H9 (cell line): ENCODE measurements around the gene MON1A. TPM values are rescaled to one million over a fixed set of nuclear protein-coding genes. Genes with fewer than 3 reads are reported as not detected.

ENCODE experiments used
- DNase-seq: peaks from one replicate; pipeline ENCODE4 v3.0.0-alpha.2; 2017
- H2AFZ ChIP-seq: one replicate; pipeline ENCODE4 v1.6.1; 2013; ENCODE audit warnings: mild to moderate bottlenecking, low read length, control low read depth, moderate library complexity
- H2AK5ac ChIP-seq: 2 replicates; pipeline ENCODE4 v1.6.1; 2013; ENCODE audit warnings: low read length, control low read depth, mixed read lengths; ENCODE audit not compliant: insufficient read length
- H2BK120ac ChIP-seq: one replicate; pipeline ENCODE4 v1.6.1; 2013; ENCODE audit warnings: low read depth, mild to moderate bottlenecking, low read length, control low read depth, inconsistent platforms; ENCODE audit not compliant: poor library complexity, severe bottlenecking
- H2BK12ac ChIP-seq: 2 replicates; pipeline ENCODE4 v1.6.1; 2013; ENCODE audit warnings: low read length, control low read depth, mixed read lengths, low read depth; ENCODE audit not compliant: insufficient read length
- H2BK15ac ChIP-seq: 2 replicates; pipeline ENCODE4 v1.6.1; 2013; ENCODE audit warnings: low read depth, low read length, control low read depth
- H2BK20ac ChIP-seq: one replicate; pipeline ENCODE4 v1.6.1; 2013; ENCODE audit warnings: low read depth, mild to moderate bottlenecking, low read length, control low read depth, inconsistent platforms; ENCODE audit not compliant: poor library complexity, severe bottlenecking
- H2BK5ac ChIP-seq: 2 replicates; pipeline ENCODE4 v1.6.1; 2013; ENCODE audit warnings: low read length, control low read depth, mixed read lengths; ENCODE audit not compliant: insufficient read length
- H3K14ac ChIP-seq: 2 replicates; pipeline ENCODE4 v1.6.1; 2013; ENCODE audit warnings: low read length, control low read depth; ENCODE audit not compliant: insufficient read depth
- H3K18ac ChIP-seq: 2 replicates; pipeline ENCODE4 v1.6.1; 2013; ENCODE audit warnings: low read depth, mild to moderate bottlenecking, mixed read lengths, low read length, control low read depth; ENCODE audit not compliant: insufficient read length
- H3K23ac ChIP-seq: 2 replicates; pipeline ENCODE4 v1.6.1; 2013; ENCODE audit warnings: low read length, control low read depth, mixed read lengths, low read depth; ENCODE audit not compliant: insufficient read length
- H3K23me2 ChIP-seq: 2 replicates; pipeline ENCODE4 v1.6.1; 2013; ENCODE audit warnings: low read depth, mild to moderate bottlenecking, mixed read lengths, low read length, control low read depth; ENCODE audit not compliant: insufficient read length, poor library complexity, severe bottlenecking
- H3K27ac ChIP-seq: 2 replicates; pipeline ENCODE4 v1.5.1; 2013; ENCODE audit warnings: low read length, control low read depth, mixed read lengths, low read depth; ENCODE audit not compliant: insufficient read length
- H3K27me3 ChIP-seq: 2 replicates; pipeline ENCODE4 v1.6.1; 2013; ENCODE audit warnings: low read length, control low read depth, inconsistent platforms; ENCODE audit not compliant: insufficient read depth
- H3K4ac ChIP-seq: 2 replicates; pipeline ENCODE4 v1.6.1; 2013; ENCODE audit warnings: low read depth, mild to moderate bottlenecking, control low read depth, inconsistent platforms, low read length, moderate library complexity
- H3K4me1 ChIP-seq: 2 replicates; pipeline ENCODE4 v1.6.1; 2013; ENCODE audit warnings: low read length, control low read depth, inconsistent platforms; ENCODE audit not compliant: insufficient read depth
- H3K4me2 ChIP-seq: 2 replicates; pipeline ENCODE4 v1.6.1; 2013; ENCODE audit warnings: low read length, control low read depth, mixed read lengths; ENCODE audit not compliant: insufficient read length, insufficient read depth
- H3K56ac ChIP-seq: 2 replicates; pipeline ENCODE4 v1.6.1; 2013; ENCODE audit warnings: low read depth, mild to moderate bottlenecking, mixed read lengths, low read length, control low read depth; ENCODE audit not compliant: insufficient read length
- H3K79me1 ChIP-seq: 2 replicates; pipeline ENCODE4 v1.6.1; 2013; ENCODE audit warnings: low read depth, mild to moderate bottlenecking, moderate library complexity, low read length, control low read depth, inconsistent platforms; ENCODE audit not compliant: insufficient read depth, poor library complexity, severe bottlenecking
- H3K79me2 ChIP-seq: 2 replicates; pipeline ENCODE4 v1.6.1; 2013; ENCODE audit warnings: low read length, control low read depth, inconsistent platforms; ENCODE audit not compliant: insufficient read depth
- H3K9ac ChIP-seq: 2 replicates; pipeline ENCODE4 v1.6.1; 2013; ENCODE audit warnings: low read length, control low read depth, mixed read lengths; ENCODE audit not compliant: insufficient read length; ENCODE audit errors: extremely low read depth
- H3K9me3 ChIP-seq: one replicate; pipeline ENCODE4 v1.6.1; 2013; ENCODE audit warnings: low read depth, low read length, inconsistent platforms; ENCODE audit not compliant: control insufficient read depth
- H3T11ph ChIP-seq: one replicate; pipeline ENCODE4 v1.6.1; 2013; ENCODE audit warnings: mild to moderate bottlenecking, low read length, control low read depth, inconsistent platforms
- H4K20me1 ChIP-seq: one replicate; pipeline ENCODE4 v1.6.1; 2013; ENCODE audit not compliant: control insufficient read depth, insufficient read length, insufficient read depth
- H4K5ac ChIP-seq: 2 replicates; pipeline ENCODE4 v1.6.1; 2013; ENCODE audit warnings: low read depth, mild to moderate bottlenecking, mixed read lengths, low read length, control low read depth; ENCODE audit not compliant: insufficient read length
- H4K8ac ChIP-seq: replicated peaks from 2 replicates; pipeline ENCODE4 v1.6.1; 2013; ENCODE audit warnings: low read length, control low read depth, mixed read lengths, low read depth; ENCODE audit not compliant: insufficient read length
- H4K91ac ChIP-seq: 2 replicates; pipeline ENCODE4 v1.6.1; 2013; ENCODE audit warnings: low read depth, mild to moderate bottlenecking, moderate library complexity, mixed read lengths, low read length, control low read depth; ENCODE audit not compliant: insufficient read length
- H3K27ac Mint-ChIP-seq, 3 experiments: 2 replicates in 2 of 3; 3 replicates in 1 of 3; pipeline ENCODE4 v1.8.0; 2020 to 2021; ENCODE audit warnings: mixed read lengths in 3 of 3, mild to moderate bottlenecking in 1 of 3, moderate library complexity in 1 of 3
- H3K27me3 Mint-ChIP-seq: 2 replicates; pipeline ENCODE4 v1.8.0; 2021; ENCODE audit warnings: low read depth, mild to moderate bottlenecking, moderate library complexity, mixed read lengths
- H3K36me3 Mint-ChIP-seq, 3 experiments: 2 replicates in 2 of 3; 3 replicates in 1 of 3; pipeline ENCODE4 v1.8.0; 2020 to 2021; ENCODE audit warnings: low read depth in 3 of 3, mixed read lengths in 3 of 3; ENCODE audit not compliant: insufficient read depth in 1 of 3
- H3K4me1 Mint-ChIP-seq, 2 experiments: 2 replicates each; pipeline ENCODE4 v1.8.0; 2020; ENCODE audit warnings: mixed read lengths in 2 of 2
- H3K4me3 Mint-ChIP-seq, 2 experiments: 2 replicates in 1 of 2; 3 replicates in 1 of 2; pipeline ENCODE4 v1.8.0; 2020 to 2021; ENCODE audit warnings: mild to moderate bottlenecking in 2 of 2, mixed read lengths in 2 of 2, moderate library complexity in 1 of 2
- H3K9me3 Mint-ChIP-seq, 2 experiments: 2 replicates in 1 of 2; 3 replicates in 1 of 2; pipeline ENCODE4 v1.8.0; 2020; ENCODE audit warnings: mild to moderate bottlenecking in 2 of 2, mixed read lengths in 2 of 2, moderate library complexity in 1 of 2
- WGBS: extraction: QIAGEN DNeasy Blood & Tissue Kit; methylation state at CpG from one replicate; pipeline ENCODE4 v1.1.7; 2013; ENCODE audit warnings: missing lambda C conversion rate, low lambda C conversion rate, mixed read lengths; ENCODE audit not compliant: insufficient read length; ENCODE audit errors: extremely low coverage; 5-methylcytosine and 5-hydroxymethylcytosine counted together
- total RNA-seq: library from RNA; stranded (reverse); gene quantifications from 2 replicates; pipeline ENCODE4 v1.2.1, GENCODE V29; 2021
- TF ChIP-seq, protein P1 (sequence below): fragments of 200-600 bp; sonication (generic); conservative IDR thresholded peaks from 3 replicates; pipeline ENCODE4 v1.8.0; 2021; ENCODE audit warnings: antibody characterized with exemption, mild to moderate bottlenecking

The MON1A gene
- total RNA-seq, 1 experiment from 2014 or later: 10.0 TPM

DNA sequence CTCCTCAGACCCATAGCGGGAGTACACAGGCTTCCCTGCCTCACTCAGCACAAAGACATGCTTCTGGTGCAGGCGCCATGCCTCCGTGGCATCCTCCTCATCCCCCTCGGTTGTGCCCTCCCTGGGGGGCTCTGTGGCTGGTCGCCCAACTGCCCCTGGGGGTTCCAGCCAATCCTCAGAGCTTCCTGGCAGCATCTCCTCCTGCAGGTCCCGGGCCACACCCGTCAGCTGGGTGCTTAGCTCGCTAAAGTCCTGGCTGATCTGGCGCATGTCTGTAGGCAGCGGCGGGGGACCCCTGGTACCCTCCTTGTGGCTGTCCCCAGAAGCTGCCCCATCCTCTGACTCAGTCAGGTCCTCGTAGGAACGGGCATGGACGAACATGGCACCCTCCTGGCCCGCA, 18.0 kb downstream of the MON1A start:
- no peaks in the 10 kb centered on the region for H3K4me1 ChIP-seq
- no peak overlapping the region for H3K14ac ChIP-seq
- Mint-ChIP-seq H3K36me3 (peaks cover 0 to 11% (median 0%) of the 10 kb centered on the region in 3 experiments; a peak in 4 of 7 replicates), H3K9me3 (no peaks in the 10 kb centered on the region), H3K27me3 (no peaks in the 10 kb centered on the region; the same call in 1 of the 2 replicates), H3K4me1 (peaks cover 28 to 47% of the 10 kb centered on the region in 2 experiments), H3K4me3 (no peak overlapping the region), H3K27ac (no peak overlapping the region)
- no peak overlapping the region for H4K8ac ChIP-seq
- H3K56ac ChIP-seq: no peak overlapping the region
- H3K4me2 ChIP-seq: no peak overlapping the region
- no peak overlapping the region for H4K5ac ChIP-seq
- H2AK5ac ChIP-seq: no peak overlapping the region
- H2BK12ac ChIP-seq: no peak overlapping the region
- TF ChIP-seq, protein P1, sequence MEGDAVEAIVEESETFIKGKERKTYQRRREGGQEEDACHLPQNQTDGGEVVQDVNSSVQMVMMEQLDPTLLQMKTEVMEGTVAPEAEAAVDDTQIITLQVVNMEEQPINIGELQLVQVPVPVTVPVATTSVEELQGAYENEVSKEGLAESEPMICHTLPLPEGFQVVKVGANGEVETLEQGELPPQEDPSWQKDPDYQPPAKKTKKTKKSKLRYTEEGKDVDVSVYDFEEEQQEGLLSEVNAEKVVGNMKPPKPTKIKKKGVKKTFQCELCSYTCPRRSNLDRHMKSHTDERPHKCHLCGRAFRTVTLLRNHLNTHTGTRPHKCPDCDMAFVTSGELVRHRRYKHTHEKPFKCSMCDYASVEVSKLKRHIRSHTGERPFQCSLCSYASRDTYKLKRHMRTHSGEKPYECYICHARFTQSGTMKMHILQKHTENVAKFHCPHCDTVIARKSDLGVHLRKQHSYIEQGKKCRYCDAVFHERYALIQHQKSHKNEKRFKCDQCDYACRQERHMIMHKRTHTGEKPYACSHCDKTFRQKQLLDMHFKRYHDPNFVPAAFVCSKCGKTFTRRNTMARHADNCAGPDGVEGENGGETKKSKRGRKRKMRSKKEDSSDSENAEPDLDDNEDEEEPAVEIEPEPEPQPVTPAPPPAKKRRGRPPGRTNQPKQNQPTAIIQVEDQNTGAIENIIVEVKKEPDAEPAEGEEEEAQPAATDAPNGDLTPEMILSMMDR: no peak
- H3K79me2 ChIP-seq: no peaks in the 10 kb centered on the region
- H3K4ac ChIP-seq: no peak overlapping the region
- H3T11ph ChIP-seq: no peak overlapping the region
- no CpG with 5 or more reads among the region's 15 CpGs for WGBS
- DNase-seq: no peak
- H3K27ac ChIP-seq: no peak overlapping the region
- no peaks in the 10 kb centered on the region for H3K79me1 ChIP-seq
- no peak overlapping the region for H2AFZ ChIP-seq
- no peaks in the 10 kb centered on the region for H3K23me2 ChIP-seq
- H4K20me1 ChIP-seq: no peaks in the 10 kb centered on the region
- H3K18ac ChIP-seq: no peak overlapping the region
- no peak overlapping the region for H2BK120ac ChIP-seq
- no peaks in the 10 kb centered on the region for H3K9me3 ChIP-seq
- no peak overlapping the region for H2BK20ac ChIP-seq
- H3K23ac ChIP-seq: no peak overlapping the region
- H2BK15ac ChIP-seq: no peak overlapping the region
- no peak overlapping the region for H4K91ac ChIP-seq
- H3K27me3 ChIP-seq: no peaks in the 10 kb centered on the region; the same call in 1 of the 2 replicates
- no peak overlapping the region for H2BK5ac ChIP-seq
- no peak overlapping the region for H3K9ac ChIP-seq
